Body of pancreas (tissue), 4 donors: ENCODE measurements around the gene ADRA2A. TPM values are rescaled to one million over a fixed set of nuclear protein-coding genes. Genes with fewer than 3 reads are reported as not detected.
A peak's percentile ranks its signal among the peaks of the same experiment; 100 is the strongest.

Experiments
- ATAC-seq: fragments of 150-250 bp; one replicate; pipeline ENCODE4 v1.9.1; 2016
- DNase-seq, 4 donors: peaks; one replicate each; pipeline ENCODE4 v3.0.0-alpha.2; 2019
- H3K27ac ChIP-seq, 4 donors: fragments of 200-600 bp; sonication (generic); 1 replicate in 3 of 4; 2 replicates in 1 of 4; pipeline versions ENCODE4 v1.5.1 to v1.6.1; 2016 to 2019; ENCODE audit warnings: mild to moderate bottlenecking in 1 of 4, mixed read lengths in 1 of 4, moderate library complexity in 1 of 4
- H3K27me3 ChIP-seq, 2 donors: fragments of 200-600 bp; sonication (generic); one replicate each; pipeline ENCODE4 v1.6.0; 2016; ENCODE audit warnings: mild to moderate bottlenecking in 1 of 2
- H3K36me3 ChIP-seq, 2 donors: fragments of 200-600 bp; sonication (generic); replicated peaks in 1 of 2; 2 replicates each; pipeline ENCODE4 v1.5.1; 2016; ENCODE audit warnings: low read depth in 2 of 2; ENCODE audit not compliant: insufficient read depth in 1 of 2
- H3K4me1 ChIP-seq: fragments of 200-600 bp; sonication (generic); one replicate; pipeline ENCODE4 v1.6.0; 2016
- H3K4me3 ChIP-seq, 2 donors: fragments of 200-600 bp; sonication (generic); 1 replicate in 1 of 2; 2 replicates in 1 of 2; pipeline ENCODE4 v1.5.1; 2016 to 2019
- H3K9me3 ChIP-seq, 3 donors: fragments of 200-600 bp; sonication (generic); 1 replicate in 2 of 3; 2 replicates in 1 of 3; pipeline ENCODE4 v1.5.1; 2016
- POLR2A ChIP-seq, 3 donors: fragments of 450-650 bp; IDR thresholded peaks; one replicate each; pipeline ENCODE4 v1.6.1; 2016; ENCODE audit warnings: antibody characterized with exemption in 3 of 3, mild to moderate bottlenecking in 2 of 3
- WGBS, 2 donors: methylation state at CpG; one replicate each; pipeline ENCODE4 v1.1.5; 2017; 5-methylcytosine and 5-hydroxymethylcytosine counted together
- intact Hi-C: fragments of 100-400 bp; cut with DNase I; formaldehyde crosslinking; loops from one replicate; pipeline ENCODE4 v1.15.1; 2023
- total RNA-seq, 2 donors: library from RNA; depleted of rRNA; stranded (reverse); fragments of >200 nt; gene quantifications; one replicate each; pipeline ENCODE4 v1.1.0, GENCODE V29; 2016
- TF ChIP-seq, protein P1 (sequence below), 7 experiments: fragments of 450-650 bp in 4 of 7; fragments of 200-600 bp in 3 of 7; sonication (generic) in 3 of 7; IDR thresholded peaks; one replicate each; pipeline ENCODE4 v1.5.1; 2016 to 2019; ENCODE audit warnings: antibody characterized with exemption in 7 of 7

ADRA2A gene
- total RNA-seq, 2 donors from 2014 or later, result 25.4 to 115 TPM

DNA sequence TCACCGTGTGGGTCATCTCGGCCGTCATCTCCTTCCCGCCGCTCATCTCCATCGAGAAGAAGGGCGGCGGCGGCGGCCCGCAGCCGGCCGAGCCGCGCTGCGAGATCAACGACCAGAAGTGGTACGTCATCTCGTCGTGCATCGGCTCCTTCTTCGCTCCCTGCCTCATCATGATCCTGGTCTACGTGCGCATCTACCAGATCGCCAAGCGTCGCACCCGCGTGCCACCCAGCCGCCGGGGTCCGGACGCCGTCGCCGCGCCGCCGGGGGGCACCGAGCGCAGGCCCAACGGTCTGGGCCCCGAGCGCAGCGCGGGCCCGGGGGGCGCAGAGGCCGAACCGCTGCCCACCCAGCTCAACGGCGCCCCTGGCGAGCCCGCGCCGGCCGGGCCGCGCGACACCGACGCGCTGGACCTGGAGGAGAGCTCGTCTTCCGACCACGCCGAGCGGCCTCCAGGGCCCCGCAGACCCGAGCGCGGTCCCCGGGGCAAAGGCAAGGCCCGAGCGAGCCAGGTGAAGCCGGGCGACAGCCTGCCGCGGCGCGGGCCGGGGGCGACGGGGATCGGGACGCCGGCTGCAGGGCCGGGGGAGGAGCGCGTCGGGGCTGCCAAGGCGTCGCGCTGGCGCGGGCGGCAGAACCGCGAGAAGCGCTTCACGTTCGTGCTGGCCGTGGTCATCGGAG, 1.8 kb downstream of the ADRA2A start:
- no peaks in the 10 kb centered on the region for H3K9me3 ChIP-seq
- peaks cover 0 to 7% of the 10 kb centered on the region in 2 donors for H3K27me3 ChIP-seq
- intact Hi-C loops, result loop anchor here (10.0 kb wide), 2 partner anchors 126 to 276 kb away; no protein-coding TSS in a partner anchor
- peak overlapping the region in 1 of 4 donors; percentile 18 for H3K27ac ChIP-seq
- peaks cover 41% of the 10 kb centered on the region for H3K4me1 ChIP-seq
- H3K4me3 ChIP-seq, result no peak overlapping the region
- H3K36me3 ChIP-seq, result no peaks in the 10 kb centered on the region
- TF ChIP-seq POLR2A (IDR thresholded peaks at IDR 0.05), result no peak
- TF ChIP-seq, protein P1, sequence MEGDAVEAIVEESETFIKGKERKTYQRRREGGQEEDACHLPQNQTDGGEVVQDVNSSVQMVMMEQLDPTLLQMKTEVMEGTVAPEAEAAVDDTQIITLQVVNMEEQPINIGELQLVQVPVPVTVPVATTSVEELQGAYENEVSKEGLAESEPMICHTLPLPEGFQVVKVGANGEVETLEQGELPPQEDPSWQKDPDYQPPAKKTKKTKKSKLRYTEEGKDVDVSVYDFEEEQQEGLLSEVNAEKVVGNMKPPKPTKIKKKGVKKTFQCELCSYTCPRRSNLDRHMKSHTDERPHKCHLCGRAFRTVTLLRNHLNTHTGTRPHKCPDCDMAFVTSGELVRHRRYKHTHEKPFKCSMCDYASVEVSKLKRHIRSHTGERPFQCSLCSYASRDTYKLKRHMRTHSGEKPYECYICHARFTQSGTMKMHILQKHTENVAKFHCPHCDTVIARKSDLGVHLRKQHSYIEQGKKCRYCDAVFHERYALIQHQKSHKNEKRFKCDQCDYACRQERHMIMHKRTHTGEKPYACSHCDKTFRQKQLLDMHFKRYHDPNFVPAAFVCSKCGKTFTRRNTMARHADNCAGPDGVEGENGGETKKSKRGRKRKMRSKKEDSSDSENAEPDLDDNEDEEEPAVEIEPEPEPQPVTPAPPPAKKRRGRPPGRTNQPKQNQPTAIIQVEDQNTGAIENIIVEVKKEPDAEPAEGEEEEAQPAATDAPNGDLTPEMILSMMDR (IDR thresholded peaks at IDR 0.05), result no peak
- DNase-seq, result no peak
- WGBS, 2 donors, result 32 to 56% methylated on average over 11 to 73 of the region's 104 CpGs
- no peak for ATAC-seq

DNA sequence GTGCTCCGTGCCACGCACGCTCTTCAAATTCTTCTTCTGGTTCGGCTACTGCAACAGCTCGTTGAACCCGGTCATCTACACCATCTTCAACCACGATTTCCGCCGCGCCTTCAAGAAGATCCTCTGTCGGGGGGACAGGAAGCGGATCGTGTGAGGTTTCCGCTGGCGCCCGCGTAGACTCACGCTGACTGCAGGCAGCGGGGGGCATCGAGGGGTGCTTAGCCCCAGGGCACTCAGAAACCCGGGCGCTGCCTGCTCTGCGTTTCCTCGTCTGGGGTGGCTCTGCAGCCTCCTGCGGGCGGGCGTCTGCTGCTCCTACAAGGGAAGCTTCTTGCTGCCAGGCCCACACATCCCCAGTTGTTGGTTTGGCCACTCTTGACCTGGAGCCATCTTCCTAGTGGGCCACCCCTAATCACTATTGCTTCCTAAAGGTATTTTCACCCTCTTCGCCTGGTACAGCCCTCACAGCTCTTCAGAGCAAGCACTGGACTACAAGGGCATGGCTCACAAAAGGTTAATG, 2.5 kb downstream of the ADRA2A start:
- no peak for TF ChIP-seq POLR2A (IDR thresholded peaks at IDR 0.05)
- TF ChIP-seq, protein P1 (IDR thresholded peaks at IDR 0.05), result no peak
- DNase-seq, result no peak
- no peak for ATAC-seq
- H3K27ac ChIP-seq, result peak overlapping the region in 1 of 4 donors; percentile 24
- H3K9me3 ChIP-seq, result no peaks in the 10 kb centered on the region
- intact Hi-C loops, result loop anchor here (10.0 kb wide), 2 partner anchors 126 to 276 kb away; no protein-coding TSS in a partner anchor
- peaks cover 41% of the 10 kb centered on the region for H3K4me1 ChIP-seq
- 80 to 92% methylated on average over 28 of the region's 28 CpGs for WGBS, 2 donors
- peaks cover 0 to 7% of the 10 kb centered on the region in 2 donors for H3K27me3 ChIP-seq
- H3K36me3 ChIP-seq, result no peaks in the 10 kb centered on the region
- H3K4me3 ChIP-seq, result no peak overlapping the region

DNA sequence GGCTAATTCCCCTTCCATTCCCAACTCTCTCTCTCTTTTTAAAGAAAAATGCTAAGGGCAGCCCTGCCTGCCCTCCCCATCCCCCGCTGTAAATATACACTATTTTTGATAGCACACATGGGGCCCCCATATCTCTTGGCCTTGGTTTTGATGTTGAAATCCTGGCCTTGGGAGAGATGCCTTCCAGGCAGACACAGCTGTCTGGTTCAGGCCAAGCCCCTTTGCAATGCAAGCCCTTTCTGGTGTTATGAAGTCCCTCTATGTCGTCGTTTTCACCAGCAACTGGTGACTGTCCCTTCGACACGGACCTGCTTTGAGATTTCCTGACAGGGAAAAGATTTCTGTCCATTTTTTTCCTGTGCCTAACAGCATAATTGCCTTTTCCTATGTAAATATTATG, 3.0 kb downstream of the ADRA2A start:
- H3K4me3 ChIP-seq, result no peak overlapping the region
- ATAC-seq, result no peak
- DNase-seq, result no peak
- peaks cover 41% of the 10 kb centered on the region for H3K4me1 ChIP-seq
- WGBS, 2 donors, result 64 to 67% methylated on average over 5 of the region's 5 CpGs
- H3K36me3 ChIP-seq, result no peaks in the 10 kb centered on the region
- peaks cover 0 to 7% of the 10 kb centered on the region in 2 donors for H3K27me3 ChIP-seq
- TF ChIP-seq, protein P1 (IDR thresholded peaks at IDR 0.05), result no peak
- no peak for TF ChIP-seq POLR2A (IDR thresholded peaks at IDR 0.05)
- intact Hi-C loops, result loop anchor here (10.0 kb wide), 2 partner anchors 125 to 275 kb away; no protein-coding TSS in a partner anchor
- peak overlapping the region in 1 of 4 donors; percentile 24 for H3K27ac ChIP-seq
- H3K9me3 ChIP-seq, result no peaks in the 10 kb centered on the region

DNA sequence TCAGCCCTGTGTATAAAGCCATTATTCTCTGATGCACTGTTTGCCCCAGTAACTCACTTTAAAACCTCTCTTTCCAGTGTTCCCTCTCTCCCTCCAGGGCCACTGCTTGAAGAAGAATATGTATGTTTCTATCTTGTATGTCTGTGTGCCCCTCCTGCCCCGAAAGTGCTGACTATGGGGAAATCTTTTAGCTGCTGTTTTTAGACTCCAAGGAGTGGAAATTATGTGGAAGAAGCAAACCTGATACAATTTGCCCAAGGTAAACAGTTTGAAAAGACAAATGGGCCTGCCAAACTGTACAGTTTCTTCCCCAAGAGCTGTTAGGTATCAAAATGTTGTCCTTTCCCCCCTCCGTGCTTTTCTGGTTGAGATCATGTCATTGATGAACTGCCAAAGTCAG, 3.4 kb downstream of the ADRA2A start:
- 31 to 40% methylated on average over 2 of the region's 2 CpGs for WGBS, 2 donors
- TF ChIP-seq, protein P1 (IDR thresholded peaks at IDR 0.05), result no peak
- peak in 1 of 3 donors; percentile 3 for TF ChIP-seq POLR2A (IDR thresholded peaks at IDR 0.05)
- no peaks in the 10 kb centered on the region for H3K9me3 ChIP-seq
- intact Hi-C loops, result no loop called here
- H3K4me3 ChIP-seq, result no peak overlapping the region
- DNase-seq, result no peak
- peaks cover 41% of the 10 kb centered on the region for H3K4me1 ChIP-seq
- peaks cover 0 to 7% of the 10 kb centered on the region in 2 donors for H3K27me3 ChIP-seq
- H3K36me3 ChIP-seq, result no peaks in the 10 kb centered on the region
- ATAC-seq, result no peak
- peak overlapping the region in 1 of 4 donors; percentile 24 for H3K27ac ChIP-seq
